ENCODE results near the gene GDI2. TPM values are rescaled to one million over a fixed set of nuclear protein-coding genes. Genes with fewer than 3 reads are reported as not detected.

GDI2 gene
- total and polyA plus RNA-seq, 9 of the 15 experiments (the other 6 are each of a cell fraction or from before 2014, with no cell fraction given) = 262 to 424 (median 287) TPM

DNA sequence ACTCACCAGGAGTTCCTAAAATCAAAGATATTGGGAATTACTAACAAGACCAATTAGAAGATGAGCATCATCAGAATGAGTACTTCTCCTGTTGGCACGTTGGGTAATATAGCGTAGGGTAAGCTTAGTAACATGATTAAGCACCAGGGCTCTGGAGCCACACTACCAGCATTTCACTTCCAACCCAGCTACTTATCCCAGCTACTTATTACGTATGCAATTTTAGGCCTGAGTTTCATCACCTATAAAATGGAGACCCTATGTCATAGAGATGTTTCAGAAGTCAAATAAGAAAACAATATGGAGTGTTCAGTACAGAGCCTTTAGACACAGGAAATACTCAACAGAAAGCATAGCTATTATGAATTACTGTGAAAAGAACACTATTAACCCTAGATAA, 19.0 kb downstream of the GDI2 start:
- Histone ChIP-seq H3K4me2 (ENCODE audit: insufficient read depth, low read length) (no peak overlapping the region), H3K79me2 (ENCODE audit: control insufficient read depth, insufficient read depth, low read length) (peaks cover 35% of the 10 kb centered on the region), H4K20me1 (replicated peaks; ENCODE audit: control insufficient read depth, insufficient read depth, low read length) (no peaks in the 10 kb centered on the region), H3K9me1 (ENCODE audit: control insufficient read depth, insufficient read depth, low read length) (no peaks in the 10 kb centered on the region), H3K4me1 (replicated peaks in 1 of 2; ENCODE audit: control insufficient read depth in 2 of 2, insufficient read depth in 2 of 2, low read length in 2 of 2) (no peaks in the 10 kb centered on the region), H3K4me3 (no peak overlapping the region), H3K36me3 (ENCODE audit: control insufficient read depth, insufficient read depth, low read length) (peaks cover 92% of the 10 kb centered on the region), H3K9ac (ENCODE audit: insufficient read depth in 1 of 2, low read depth in 2 of 2, low read length in 2 of 2) (no peak overlapping the region), H3K9me3 (replicated peaks; ENCODE audit: control insufficient read depth, insufficient read depth, low read depth, low read length) (no peaks in the 10 kb centered on the region), H3K27me3 (ENCODE audit: control insufficient read depth in 2 of 2, insufficient read depth in 2 of 2, low read length in 2 of 2) (no peaks in the 10 kb centered on the region), H3K27ac (ENCODE audit: extremely low read depth, low read depth, low read length) (no peak overlapping the region), H2AFZ (ENCODE audit: low read depth, low read length) (no peak overlapping the region)
- TF ChIP-seq ELF1 (tag; IDR thresholded peaks at IDR 0.05) = no peak
- in situ Hi-C loops (cut with MboI) = no loop called here
- intact Hi-C loops (cut with micrococcal nuclease) = no loop called here
- no peak for ATAC-seq
- no TSS peak for BruUV-seq (replicated peaks)
- WGBS (ENCODE audit: insufficient coverage, low coverage, missing lambda C conversion rate) = 94% methylated on average over 3 of the region's 3 CpGs
- FAIRE-seq = no peak
- POLR2A ChIA-PET = interaction anchor here (0.6 to 1.5 kb wide), 6 partner anchors 11 to 103 kb away, joined by 3 to 13 read pairs (median 4); no protein-coding TSS in a partner anchor
- CTCF ChIA-PET (ENCODE audit: low intra/inter-chr PET ratio) = no interaction called here
- no peak for DNase-seq (ENCODE audit: extremely low read depth in 1 of 4, low spot score in 3 of 4)

DNA sequence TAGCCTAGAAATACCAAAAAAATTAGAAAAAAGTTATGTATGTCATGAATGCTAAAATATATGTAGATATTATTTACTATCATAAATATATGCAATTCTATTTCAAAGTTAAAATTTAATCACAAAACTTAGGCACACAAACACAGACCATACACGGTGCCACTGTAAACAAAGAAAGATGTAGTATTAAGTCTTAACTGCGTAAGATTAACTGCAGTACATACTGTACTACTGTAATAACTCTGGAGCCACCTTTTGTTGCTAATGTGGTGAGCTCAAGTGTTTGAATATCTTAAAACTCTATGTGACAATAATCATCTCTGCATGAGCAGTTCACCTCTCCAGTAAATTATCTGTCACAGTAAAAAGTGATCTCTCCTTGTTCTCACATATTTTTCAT, 23.6 kb downstream of the GDI2 start:
- no peak overlapping the region for H3K27ac ChIP-seq (ENCODE audit: extremely low read depth, low read depth, low read length)
- FAIRE-seq = no peak
- CTCF ChIA-PET (ENCODE audit: low intra/inter-chr PET ratio) = no interaction called here
- H2AFZ ChIP-seq (ENCODE audit: low read depth, low read length) = no peak overlapping the region
- H3K4me2 ChIP-seq (ENCODE audit: insufficient read depth, low read length) = no peak overlapping the region
- ATAC-seq = no peak
- H3K79me2 ChIP-seq (ENCODE audit: control insufficient read depth, insufficient read depth, low read length) = peaks cover 43% of the 10 kb centered on the region; the same call in 2 of the 3 replicates
- in situ Hi-C loops (cut with MboI) = no loop called here
- no TSS peak for BruUV-seq (replicated peaks)
- H3K27me3 ChIP-seq (ENCODE audit: control insufficient read depth in 2 of 2, insufficient read depth in 2 of 2, low read length in 2 of 2) = no peaks in the 10 kb centered on the region
- no peaks in the 10 kb centered on the region for H3K9me3 ChIP-seq (replicated peaks; ENCODE audit: control insufficient read depth, insufficient read depth, low read depth, low read length)
- POLR2A ChIA-PET = interaction anchor here (2.7 kb wide), 1 partner anchor 16 kb away, joined by 9 read pairs; no protein-coding TSS in a partner anchor
- no peaks in the 10 kb centered on the region for H3K9me1 ChIP-seq (ENCODE audit: control insufficient read depth, insufficient read depth, low read length)
- H3K4me3 ChIP-seq = no peak overlapping the region
- 90% methylated on average over 2 of the region's 2 CpGs for WGBS (ENCODE audit: insufficient coverage, low coverage, missing lambda C conversion rate)
- no peaks in the 10 kb centered on the region for H3K4me1 ChIP-seq (replicated peaks in 1 of 2; ENCODE audit: control insufficient read depth in 2 of 2, insufficient read depth in 2 of 2, low read length in 2 of 2)
- peaks cover 94% of the 10 kb centered on the region for H3K36me3 ChIP-seq (ENCODE audit: control insufficient read depth, insufficient read depth, low read length)
- intact Hi-C loops (cut with micrococcal nuclease) = no loop called here
- DNase-seq (ENCODE audit: extremely low read depth in 1 of 4, low spot score in 3 of 4) = no peak
- H3K9ac ChIP-seq (ENCODE audit: insufficient read depth in 1 of 2, low read depth in 2 of 2, low read length in 2 of 2) = no peak overlapping the region
- H4K20me1 ChIP-seq (replicated peaks; ENCODE audit: control insufficient read depth, insufficient read depth, low read length) = no peaks in the 10 kb centered on the region
- TF ChIP-seq SETDB1 (IDR thresholded peaks at IDR 0.05; ENCODE audit: low read length) (no peak), ZNF696 (CRISPR knock-in tag; conservative IDR thresholded peaks at IDR 0.05) (no peak)
- TF ChIP-seq, protein P1, sequence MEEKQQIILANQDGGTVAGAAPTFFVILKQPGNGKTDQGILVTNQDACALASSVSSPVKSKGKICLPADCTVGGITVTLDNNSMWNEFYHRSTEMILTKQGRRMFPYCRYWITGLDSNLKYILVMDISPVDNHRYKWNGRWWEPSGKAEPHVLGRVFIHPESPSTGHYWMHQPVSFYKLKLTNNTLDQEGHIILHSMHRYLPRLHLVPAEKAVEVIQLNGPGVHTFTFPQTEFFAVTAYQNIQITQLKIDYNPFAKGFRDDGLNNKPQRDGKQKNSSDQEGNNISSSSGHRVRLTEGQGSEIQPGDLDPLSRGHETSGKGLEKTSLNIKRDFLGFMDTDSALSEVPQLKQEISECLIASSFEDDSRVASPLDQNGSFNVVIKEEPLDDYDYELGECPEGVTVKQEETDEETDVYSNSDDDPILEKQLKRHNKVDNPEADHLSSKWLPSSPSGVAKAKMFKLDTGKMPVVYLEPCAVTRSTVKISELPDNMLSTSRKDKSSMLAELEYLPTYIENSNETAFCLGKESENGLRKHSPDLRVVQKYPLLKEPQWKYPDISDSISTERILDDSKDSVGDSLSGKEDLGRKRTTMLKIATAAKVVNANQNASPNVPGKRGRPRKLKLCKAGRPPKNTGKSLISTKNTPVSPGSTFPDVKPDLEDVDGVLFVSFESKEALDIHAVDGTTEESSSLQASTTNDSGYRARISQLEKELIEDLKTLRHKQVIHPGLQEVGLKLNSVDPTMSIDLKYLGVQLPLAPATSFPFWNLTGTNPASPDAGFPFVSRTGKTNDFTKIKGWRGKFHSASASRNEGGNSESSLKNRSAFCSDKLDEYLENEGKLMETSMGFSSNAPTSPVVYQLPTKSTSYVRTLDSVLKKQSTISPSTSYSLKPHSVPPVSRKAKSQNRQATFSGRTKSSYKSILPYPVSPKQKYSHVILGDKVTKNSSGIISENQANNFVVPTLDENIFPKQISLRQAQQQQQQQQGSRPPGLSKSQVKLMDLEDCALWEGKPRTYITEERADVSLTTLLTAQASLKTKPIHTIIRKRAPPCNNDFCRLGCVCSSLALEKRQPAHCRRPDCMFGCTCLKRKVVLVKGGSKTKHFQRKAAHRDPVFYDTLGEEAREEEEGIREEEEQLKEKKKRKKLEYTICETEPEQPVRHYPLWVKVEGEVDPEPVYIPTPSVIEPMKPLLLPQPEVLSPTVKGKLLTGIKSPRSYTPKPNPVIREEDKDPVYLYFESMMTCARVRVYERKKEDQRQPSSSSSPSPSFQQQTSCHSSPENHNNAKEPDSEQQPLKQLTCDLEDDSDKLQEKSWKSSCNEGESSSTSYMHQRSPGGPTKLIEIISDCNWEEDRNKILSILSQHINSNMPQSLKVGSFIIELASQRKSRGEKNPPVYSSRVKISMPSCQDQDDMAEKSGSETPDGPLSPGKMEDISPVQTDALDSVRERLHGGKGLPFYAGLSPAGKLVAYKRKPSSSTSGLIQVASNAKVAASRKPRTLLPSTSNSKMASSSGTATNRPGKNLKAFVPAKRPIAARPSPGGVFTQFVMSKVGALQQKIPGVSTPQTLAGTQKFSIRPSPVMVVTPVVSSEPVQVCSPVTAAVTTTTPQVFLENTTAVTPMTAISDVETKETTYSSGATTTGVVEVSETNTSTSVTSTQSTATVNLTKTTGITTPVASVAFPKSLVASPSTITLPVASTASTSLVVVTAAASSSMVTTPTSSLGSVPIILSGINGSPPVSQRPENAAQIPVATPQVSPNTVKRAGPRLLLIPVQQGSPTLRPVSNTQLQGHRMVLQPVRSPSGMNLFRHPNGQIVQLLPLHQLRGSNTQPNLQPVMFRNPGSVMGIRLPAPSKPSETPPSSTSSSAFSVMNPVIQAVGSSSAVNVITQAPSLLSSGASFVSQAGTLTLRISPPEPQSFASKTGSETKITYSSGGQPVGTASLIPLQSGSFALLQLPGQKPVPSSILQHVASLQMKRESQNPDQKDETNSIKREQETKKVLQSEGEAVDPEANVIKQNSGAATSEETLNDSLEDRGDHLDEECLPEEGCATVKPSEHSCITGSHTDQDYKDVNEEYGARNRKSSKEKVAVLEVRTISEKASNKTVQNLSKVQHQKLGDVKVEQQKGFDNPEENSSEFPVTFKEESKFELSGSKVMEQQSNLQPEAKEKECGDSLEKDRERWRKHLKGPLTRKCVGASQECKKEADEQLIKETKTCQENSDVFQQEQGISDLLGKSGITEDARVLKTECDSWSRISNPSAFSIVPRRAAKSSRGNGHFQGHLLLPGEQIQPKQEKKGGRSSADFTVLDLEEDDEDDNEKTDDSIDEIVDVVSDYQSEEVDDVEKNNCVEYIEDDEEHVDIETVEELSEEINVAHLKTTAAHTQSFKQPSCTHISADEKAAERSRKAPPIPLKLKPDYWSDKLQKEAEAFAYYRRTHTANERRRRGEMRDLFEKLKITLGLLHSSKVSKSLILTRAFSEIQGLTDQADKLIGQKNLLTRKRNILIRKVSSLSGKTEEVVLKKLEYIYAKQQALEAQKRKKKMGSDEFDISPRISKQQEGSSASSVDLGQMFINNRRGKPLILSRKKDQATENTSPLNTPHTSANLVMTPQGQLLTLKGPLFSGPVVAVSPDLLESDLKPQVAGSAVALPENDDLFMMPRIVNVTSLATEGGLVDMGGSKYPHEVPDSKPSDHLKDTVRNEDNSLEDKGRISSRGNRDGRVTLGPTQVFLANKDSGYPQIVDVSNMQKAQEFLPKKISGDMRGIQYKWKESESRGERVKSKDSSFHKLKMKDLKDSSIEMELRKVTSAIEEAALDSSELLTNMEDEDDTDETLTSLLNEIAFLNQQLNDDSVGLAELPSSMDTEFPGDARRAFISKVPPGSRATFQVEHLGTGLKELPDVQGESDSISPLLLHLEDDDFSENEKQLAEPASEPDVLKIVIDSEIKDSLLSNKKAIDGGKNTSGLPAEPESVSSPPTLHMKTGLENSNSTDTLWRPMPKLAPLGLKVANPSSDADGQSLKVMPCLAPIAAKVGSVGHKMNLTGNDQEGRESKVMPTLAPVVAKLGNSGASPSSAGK (IDR thresholded peaks at IDR 0.05) = no peak

All from K562 (cell line).